ENCODE data around the gene ADARB2.

ADARB2 gene

DNA sequence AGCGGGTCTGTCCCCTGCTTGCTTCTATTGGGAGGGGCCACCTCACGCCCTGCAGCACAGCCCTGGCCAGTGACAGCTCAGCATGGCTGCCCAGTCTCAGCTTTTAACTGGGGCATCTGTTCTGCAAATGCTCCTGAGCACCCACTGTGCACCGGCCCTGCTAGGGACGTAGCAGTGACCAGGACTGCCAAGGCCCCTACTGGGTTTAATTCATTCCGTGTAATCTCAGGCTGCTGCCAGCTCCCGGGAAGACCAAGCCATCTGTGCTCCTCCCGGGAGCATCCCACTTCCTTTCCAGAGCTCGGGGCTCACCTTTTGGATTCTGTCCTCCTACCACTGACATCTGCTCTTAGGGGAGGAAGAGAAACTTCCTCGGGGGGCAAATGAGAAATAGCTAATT is 85.2 kb downstream of the ADARB2 start:
- H3K79me2 ChIP-seq (ENCODE audit: control insufficient read depth, low read length) = no peaks in the 10 kb centered on the region
- no peak overlapping the region for H3K4me2 ChIP-seq (ENCODE audit: low read length)
- no peak overlapping the region for H3K4me3 ChIP-seq (ENCODE audit: low read length)
- H3K27ac ChIP-seq (ENCODE audit: low read depth, low read length) = no peak overlapping the region
- no peaks in the 10 kb centered on the region for H3F3A ChIP-seq (ENCODE audit: control insufficient read depth, insufficient read depth)
- no peak for TF ChIP-seq EZH2phosphoT487 (IDR thresholded peaks at IDR 0.05; ENCODE audit: borderline replicate concordance, low read length)
- TF ChIP-seq, protein P1, sequence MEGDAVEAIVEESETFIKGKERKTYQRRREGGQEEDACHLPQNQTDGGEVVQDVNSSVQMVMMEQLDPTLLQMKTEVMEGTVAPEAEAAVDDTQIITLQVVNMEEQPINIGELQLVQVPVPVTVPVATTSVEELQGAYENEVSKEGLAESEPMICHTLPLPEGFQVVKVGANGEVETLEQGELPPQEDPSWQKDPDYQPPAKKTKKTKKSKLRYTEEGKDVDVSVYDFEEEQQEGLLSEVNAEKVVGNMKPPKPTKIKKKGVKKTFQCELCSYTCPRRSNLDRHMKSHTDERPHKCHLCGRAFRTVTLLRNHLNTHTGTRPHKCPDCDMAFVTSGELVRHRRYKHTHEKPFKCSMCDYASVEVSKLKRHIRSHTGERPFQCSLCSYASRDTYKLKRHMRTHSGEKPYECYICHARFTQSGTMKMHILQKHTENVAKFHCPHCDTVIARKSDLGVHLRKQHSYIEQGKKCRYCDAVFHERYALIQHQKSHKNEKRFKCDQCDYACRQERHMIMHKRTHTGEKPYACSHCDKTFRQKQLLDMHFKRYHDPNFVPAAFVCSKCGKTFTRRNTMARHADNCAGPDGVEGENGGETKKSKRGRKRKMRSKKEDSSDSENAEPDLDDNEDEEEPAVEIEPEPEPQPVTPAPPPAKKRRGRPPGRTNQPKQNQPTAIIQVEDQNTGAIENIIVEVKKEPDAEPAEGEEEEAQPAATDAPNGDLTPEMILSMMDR (IDR thresholded peaks at IDR 0.05; ENCODE audit: low read depth, low read length, poor library complexity, severe bottlenecking) = no peak
- peaks cover 4% of the 10 kb centered on the region; the same call in 1 of the 2 replicates for H3K4me1 ChIP-seq (ENCODE audit: control insufficient read depth, low read length)
- no peaks in the 10 kb centered on the region for H3K36me3 ChIP-seq (ENCODE audit: control insufficient read depth, low read length)
- no peaks in the 10 kb centered on the region for H4K20me1 ChIP-seq (ENCODE audit: control insufficient read depth, insufficient read depth, low read depth, low read length)
- peaks cover 32% of the 10 kb centered on the region for H3K27me3 ChIP-seq (ENCODE audit: control insufficient read depth, low read length)
- no peaks in the 10 kb centered on the region for H3K9me3 ChIP-seq (ENCODE audit: control insufficient read depth, insufficient read depth, low read length)
- no peaks in the 10 kb centered on the region for H3K9me2 ChIP-seq (replicated peaks; ENCODE audit: control insufficient read depth, low read length)

DNA sequence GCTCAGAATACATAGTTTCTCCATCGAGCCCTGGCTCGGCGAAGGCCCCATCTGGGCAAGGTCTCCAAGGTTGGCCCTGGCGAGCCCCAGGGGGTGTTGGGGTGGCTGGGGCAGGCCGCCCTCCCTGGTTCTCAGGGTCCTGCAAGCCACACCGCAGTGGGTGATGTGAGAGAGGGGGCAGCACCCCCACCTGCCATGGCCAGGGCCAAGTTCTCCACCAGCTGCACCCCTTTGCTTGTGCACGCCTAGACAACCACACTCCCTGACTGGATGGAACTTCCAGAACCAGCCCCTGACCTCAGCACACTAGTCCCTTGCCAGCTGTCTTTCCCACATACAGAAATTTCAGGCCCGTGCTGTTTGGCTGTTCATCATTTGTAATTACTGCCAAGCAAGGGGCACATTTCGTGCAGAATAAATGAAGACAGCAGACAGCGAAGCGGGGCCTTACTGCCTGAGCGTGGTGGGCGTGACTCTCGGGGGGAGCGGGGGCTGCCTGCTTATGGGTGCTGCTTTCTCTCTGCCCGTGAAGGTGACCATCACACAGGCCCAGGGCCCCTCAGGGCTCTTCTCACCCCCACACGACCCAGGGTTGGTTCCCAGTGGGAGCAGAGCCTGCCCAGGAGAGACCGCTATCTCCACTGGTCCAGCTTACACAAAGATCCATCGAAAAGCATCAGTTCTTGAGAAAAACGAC is 85.9 kb downstream of the ADARB2 start:
- Histone ChIP-seq H3K4me1 (ENCODE audit: control insufficient read depth, low read length) (peaks cover 4% of the 10 kb centered on the region; the same call in 1 of the 2 replicates), H3K9me2 (replicated peaks; ENCODE audit: control insufficient read depth, low read length) (no peaks in the 10 kb centered on the region), H3K9me3 (ENCODE audit: control insufficient read depth, insufficient read depth, low read length) (no peaks in the 10 kb centered on the region), H3K27ac (ENCODE audit: low read depth, low read length) (no peak overlapping the region), H4K20me1 (ENCODE audit: control insufficient read depth, insufficient read depth, low read depth, low read length) (no peaks in the 10 kb centered on the region), H3K4me3 (ENCODE audit: low read length) (no peak overlapping the region), H3K4me2 (ENCODE audit: low read length) (no peak overlapping the region), H3K36me3 (ENCODE audit: control insufficient read depth, low read length) (no peaks in the 10 kb centered on the region), H3F3A (ENCODE audit: control insufficient read depth, insufficient read depth) (no peaks in the 10 kb centered on the region), H3K27me3 (ENCODE audit: control insufficient read depth, low read length) (peaks cover 34% of the 10 kb centered on the region), H3K79me2 (ENCODE audit: control insufficient read depth, low read length) (no peaks in the 10 kb centered on the region)
- TF ChIP-seq EZH2phosphoT487 (IDR thresholded peaks at IDR 0.05; ENCODE audit: borderline replicate concordance, low read length) = no peak
- TF ChIP-seq, protein P1 (IDR thresholded peaks at IDR 0.05; ENCODE audit: low read depth, low read length, poor library complexity, severe bottlenecking) = no peak

DNA sequence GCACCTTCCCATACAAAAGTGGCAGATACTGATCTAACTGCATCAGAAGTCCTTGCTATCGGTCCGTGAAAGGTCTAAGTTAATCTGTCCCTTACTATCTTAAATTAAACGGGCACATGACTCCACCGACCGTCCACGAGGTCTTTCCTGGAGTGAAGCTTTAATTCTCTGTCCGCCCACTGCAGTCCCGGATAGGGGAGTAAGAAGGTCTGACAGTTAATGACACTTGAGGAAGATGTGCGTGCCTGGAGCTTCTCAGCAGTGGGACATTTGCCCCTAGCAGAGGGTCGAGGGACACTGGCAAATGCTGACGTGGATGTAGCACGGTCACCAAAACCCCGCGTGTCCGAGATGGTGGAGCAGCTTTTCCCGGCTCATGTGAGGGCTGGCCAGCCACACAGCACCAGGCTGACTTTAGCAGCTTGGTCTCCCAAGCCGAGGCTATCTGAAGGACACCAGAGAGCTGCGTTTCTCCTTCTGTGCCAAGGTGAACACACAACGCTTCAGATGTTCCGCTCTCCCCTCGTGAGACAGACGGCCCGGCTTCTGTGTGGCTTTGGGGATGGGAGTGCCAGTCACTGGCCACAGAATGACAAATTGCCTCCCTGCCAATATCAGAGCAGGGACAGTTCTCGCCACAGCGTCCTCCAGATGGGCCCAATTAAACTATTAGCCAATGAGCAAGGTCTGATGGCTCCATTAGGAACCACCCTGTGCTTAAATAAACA is 86.6 kb downstream of the ADARB2 start:
- Histone ChIP-seq H3K36me3 (ENCODE audit: control insufficient read depth, low read length) (no peaks in the 10 kb centered on the region), H3K9me3 (ENCODE audit: control insufficient read depth, insufficient read depth, low read length) (no peaks in the 10 kb centered on the region), H3K4me3 (ENCODE audit: low read length) (no peak overlapping the region), H3K9me2 (replicated peaks; ENCODE audit: control insufficient read depth, low read length) (no peaks in the 10 kb centered on the region), H3K27me3 (ENCODE audit: control insufficient read depth, low read length) (peaks cover 38% of the 10 kb centered on the region), H3K79me2 (ENCODE audit: control insufficient read depth, low read length) (no peaks in the 10 kb centered on the region), H4K20me1 (ENCODE audit: control insufficient read depth, insufficient read depth, low read depth, low read length) (no peaks in the 10 kb centered on the region), H3K27ac (ENCODE audit: low read depth, low read length) (no peak overlapping the region), H3F3A (ENCODE audit: control insufficient read depth, insufficient read depth) (no peaks in the 10 kb centered on the region), H3K4me1 (ENCODE audit: control insufficient read depth, low read length) (no peaks in the 10 kb centered on the region), H3K4me2 (ENCODE audit: low read length) (no peak overlapping the region)
- TF ChIP-seq EZH2phosphoT487 (IDR thresholded peaks at IDR 0.05; ENCODE audit: borderline replicate concordance, low read length) = no peak
- TF ChIP-seq, protein P1 (IDR thresholded peaks at IDR 0.05; ENCODE audit: low read depth, low read length, poor library complexity, severe bottlenecking) = no peak

Measured in DOHH2 (cell line).